IMR-90 (cell line): ENCODE data around the gene FCHO1. TPM values are rescaled to one million over a fixed set of nuclear protein-coding genes. Genes with fewer than 3 reads are reported as not detected.

ENCODE experiments used
- ATAC-seq: fragments of 200-7000 bp; cut with Tn5 transposase; 2 replicates; pipeline ENCODE4 v1.9.1; 2020; ENCODE audit warnings: low read depth, mild to moderate bottlenecking, moderate library complexity
- BruUV-seq: library from RNA; stranded (reverse); fragments of 400-500 nt; replicated peaks from 2 replicates; lab custom pipeline; 2021; lab: Mats Ljungman, UMichigan
- CTCF ChIA-PET: fragments of 300-600 bp; formaldehyde crosslinking; extraction: SDS; loops from one replicate; lab custom pipeline; 2021; ENCODE audit warnings: antibody characterized with exemption; lab: Yijun Ruan, JAX
- POLR2A ChIA-PET: fragments of 300-600 bp; sonication (Branson Sonifier 250); formaldehyde crosslinking; loops from one replicate; lab custom pipeline; 2022; ENCODE audit warnings: antibody characterized with exemption; ENCODE audit not compliant: unreplicated experiment; lab: Charles Lee
- DNase-seq: peaks from one replicate; pipeline ENCODE4 v3.0.0; 2013
- H2AFZ ChIP-seq: replicated peaks from 2 replicates; pipeline ENCODE3; 2013; ENCODE audit warnings: low read length, mild to moderate bottlenecking; ENCODE audit not compliant: poor library complexity
- H2AK5ac ChIP-seq: 2 replicates; pipeline ENCODE4 v1.6.1; 2013; ENCODE audit warnings: low read depth, low read length, inconsistent platforms
- H2AK9ac ChIP-seq: replicated peaks from 2 replicates; pipeline ENCODE3; 2013; ENCODE audit warnings: mild to moderate bottlenecking, low read depth, low read length, moderate library complexity; ENCODE audit not compliant: poor library complexity
- H2BK120ac ChIP-seq: 2 replicates; pipeline ENCODE4 v1.6.1; 2013; ENCODE audit warnings: low read depth, low read length, inconsistent platforms
- H2BK15ac ChIP-seq: 3 replicates; pipeline ENCODE4 v1.6.1; 2013; ENCODE audit warnings: low read depth, low read length, inconsistent platforms
- H2BK20ac ChIP-seq: 2 replicates; pipeline ENCODE4 v1.6.1; 2013; ENCODE audit warnings: low read depth, mild to moderate bottlenecking, inconsistent platforms, low read length, moderate library complexity
- H2BK5ac ChIP-seq: 2 replicates; pipeline ENCODE4 v1.6.1; 2013; ENCODE audit warnings: mild to moderate bottlenecking, low read depth, low read length, inconsistent platforms; ENCODE audit not compliant: poor library complexity, severe bottlenecking
- H3K14ac ChIP-seq: replicated peaks from 2 replicates; pipeline ENCODE4 v1.6.1; 2013; ENCODE audit warnings: low read depth, low read length, inconsistent platforms
- H3K18ac ChIP-seq: 2 replicates; pipeline ENCODE4 v1.6.1; 2013; ENCODE audit warnings: low read depth, low read length, control low read depth
- H3K23ac ChIP-seq: 2 replicates; pipeline ENCODE4 v1.6.1; 2013; ENCODE audit warnings: low read depth, low read length, inconsistent platforms
- H3K27ac ChIP-seq: 2 replicates; pipeline ENCODE4 v1.5.1; 2013; ENCODE audit warnings: mild to moderate bottlenecking, control low read depth, low read length; ENCODE audit not compliant: insufficient read depth
- H3K27me3 ChIP-seq: 2 replicates; pipeline ENCODE4 v1.6.1; 2013; ENCODE audit warnings: low read length; ENCODE audit not compliant: control insufficient read depth, insufficient read depth
- H3K36me3 ChIP-seq: 2 replicates; pipeline ENCODE4 v1.6.1; 2013; ENCODE audit warnings: low read length, mixed read lengths; ENCODE audit not compliant: control insufficient read depth, insufficient read depth
- H3K4ac ChIP-seq: 2 replicates; pipeline ENCODE4 v1.6.1; 2013; ENCODE audit warnings: low read depth, low read length, inconsistent platforms
- H3K4me1 ChIP-seq: 2 replicates; pipeline ENCODE4 v1.6.1; 2013; ENCODE audit warnings: low read length, mixed read lengths; ENCODE audit not compliant: control insufficient read depth, insufficient read depth
- H3K4me2 ChIP-seq: 2 replicates; pipeline ENCODE4 v1.6.1; 2013; ENCODE audit warnings: low read depth, mild to moderate bottlenecking, control low read depth, low read length, moderate library complexity
- H3K4me3 ChIP-seq: 2 replicates; pipeline ENCODE4 v1.5.1; 2013; ENCODE audit warnings: low read depth, mild to moderate bottlenecking, control low read depth, low read length, moderate library complexity; ENCODE audit not compliant: insufficient read depth
- H3K56ac ChIP-seq: 2 replicates; pipeline ENCODE4 v1.6.1; 2013; ENCODE audit warnings: low read length, inconsistent platforms; ENCODE audit not compliant: insufficient read depth; ENCODE audit errors: extremely low read depth
- H3K79me1 ChIP-seq, 2 experiments: 2 replicates each; pipeline ENCODE4 v1.6.1; 2013; ENCODE audit warnings: low read length in 2 of 2, inconsistent platforms in 1 of 2, low read depth in 1 of 2
- H3K9ac ChIP-seq: 2 replicates; pipeline ENCODE4 v1.6.1; 2013; ENCODE audit warnings: low read depth, low read length, control low read depth
- H3K9me1 ChIP-seq: 2 replicates; pipeline ENCODE4 v1.6.1; 2013; ENCODE audit warnings: low read length, inconsistent platforms; ENCODE audit not compliant: insufficient read depth
- H3K9me3 ChIP-seq: 2 replicates; pipeline ENCODE4 v1.6.1; 2013; ENCODE audit warnings: low read length; ENCODE audit not compliant: control insufficient read depth, insufficient read depth
- H4K20me1 ChIP-seq: 2 replicates; pipeline ENCODE4 v1.6.1; 2013; ENCODE audit warnings: low read length, inconsistent platforms; ENCODE audit not compliant: insufficient read depth
- H4K5ac ChIP-seq: 2 replicates; pipeline ENCODE4 v1.6.1; 2013; ENCODE audit warnings: mild to moderate bottlenecking, low read depth, low read length, control low read depth
- H4K8ac ChIP-seq, 2 experiments: 2 replicates each; pipeline ENCODE4 v1.6.1; 2013; ENCODE audit warnings: low read depth in 2 of 2, low read length in 2 of 2, control low read depth in 1 of 2, inconsistent platforms in 1 of 2
- H4K91ac ChIP-seq: 2 replicates; pipeline ENCODE4 v1.6.1; 2013; ENCODE audit warnings: low read depth, low read length, inconsistent platforms; ENCODE audit not compliant: insufficient read depth
- CHD1 ChIP-seq: IDR thresholded peaks from 2 replicates; pipeline ENCODE4 v1.6.1; 2012; ENCODE audit warnings: low read depth, low read length, improper control_type of control experiment
- WGBS, 2 experiments: methylation state at CpG; one replicate each; pipeline versions ENCODE4 v1.1.5 to v1.1.7; 2013; ENCODE audit warnings: missing lambda C conversion rate in 2 of 2; ENCODE audit not compliant: insufficient read length in 1 of 2; ENCODE audit errors: extremely low coverage in 2 of 2; 5-methylcytosine and 5-hydroxymethylcytosine counted together
- dilution Hi-C: fragments of 300-500 bp; cut with HindIII; formaldehyde crosslinking; loops from one replicate; pipeline ENCODE4 v1.14.3; 2018; ENCODE audit warnings: low sequenced_read_pairs; ENCODE audit not compliant: unreplicated experiment
- in situ Hi-C: fragments of 300-500 bp; cut with MboI; formaldehyde crosslinking; loops from 3 replicates; pipeline ENCODE4 v1.14.3; 2019; ENCODE audit warnings: low sequenced_read_pairs, inconsistent platforms, mixed read lengths
- intact Hi-C: fragments of 100-400 bp; cut with micrococcal nuclease; formaldehyde crosslinking; loops from 2 replicates; pipeline ENCODE4 v1.10.0; 2022
- polyA plus RNA-seq, 3 experiments: library from polyadenylated mRNA; depleted of rRNA; stranded (reverse); fragments of >200 nt; gene quantifications; 2 replicates each; pipeline ENCODE4 v1.2.3, GENCODE V29; 2012; ENCODE audit warnings: low replicate concordance in 1 of 3
- total RNA-seq: library from RNA; depleted of rRNA; stranded (reverse); fragments of >200 nt; gene quantifications from 2 replicates; pipeline ENCODE4 v1.2.3, GENCODE V29; 2012

The FCHO1 gene
- total and polyA plus RNA-seq, 2 of the 4 experiments (the other 2 are of a cell fraction) = 0.18 to 1.0 TPM

GRCh38 chr19:17724655-17725054 is 26.6 kb upstream of the FCHO1 start:
- Histone ChIP-seq H3K4ac (no peak overlapping the region), H2BK5ac (no peak overlapping the region), H3K23ac (no peak overlapping the region), H2BK20ac (no peak overlapping the region), H3K9me1 (peaks cover 15% of the 10 kb centered on the region), H3K14ac (no peak overlapping the region), H3K4me3 (no peak overlapping the region), H3K4me1 (peaks cover 11% of the 10 kb centered on the region), H3K36me3 (peaks cover 63% of the 10 kb centered on the region), H3K27ac (no peak overlapping the region), H4K5ac (no peak overlapping the region), H4K8ac (no peak overlapping the region), H2BK120ac (no peak overlapping the region), H3K9ac (no peak overlapping the region), H3K9me3 (no peaks in the 10 kb centered on the region), H3K18ac (no peak overlapping the region), H4K91ac (no peak overlapping the region), H4K20me1 (peaks cover 29% of the 10 kb centered on the region), H3K79me1 (peaks cover 11 to 57% of the 10 kb centered on the region in 2 experiments), H2AK5ac (no peak overlapping the region; the same call in 1 of the 2 replicates), H3K56ac (no peak overlapping the region), H3K27me3 (no peaks in the 10 kb centered on the region), H2BK15ac (no peak overlapping the region), H2AFZ (no peak overlapping the region), H3K4me2 (no peak overlapping the region), H2AK9ac (no peak overlapping the region)
- DNase-seq = no peak
- ChIA-PET POLR2A (interaction anchor here (0.6 kb wide), 1 partner anchor 118 kb away, joined by 4 read pairs; no protein-coding TSS in a partner anchor), CTCF (no interaction called here)
- no peak for ATAC-seq
- WGBS, 2 experiments = 100% methylated on average over 2 of the region's 7 CpGs; no CpG with 5 or more reads in 1 of the 2 experiments
- no TSS peak for BruUV-seq
- intact Hi-C loops = no loop called here
- in situ Hi-C loops = no loop called here
- no peak for TF ChIP-seq CHD1
- dilution Hi-C loops = no loop called here
